SH-SY5Y (cell line): ENCODE data around the gene SNAI3.

Experiments used
- GATA2 ChIP-seq: IDR thresholded peaks from 2 replicates; pipeline ENCODE4 v1.6.1; 2011; ENCODE audit warnings: mild to moderate bottlenecking, low read depth, low read length
- GATA3 ChIP-seq: IDR thresholded peaks from 2 replicates; pipeline ENCODE4 v1.6.1; 2011; ENCODE audit warnings: low read depth, mild to moderate bottlenecking, low read length, moderate library complexity

- TF ChIP-seq GATA2 = no peak
- TF ChIP-seq GATA3 = no peak
Observed at GRCh38 chr16:88697116-88697830, 11.0 kb upstream of the SNAI3 start.
